ENCODE results near the gene MAPK8IP2. TPM values are rescaled to one million over a fixed set of nuclear protein-coding genes. Genes with fewer than 3 reads are reported as not detected.

Gene MAPK8IP2
- polyA plus RNA-seq, 2 donors: 0.55 to 0.61 TPM

DNA sequence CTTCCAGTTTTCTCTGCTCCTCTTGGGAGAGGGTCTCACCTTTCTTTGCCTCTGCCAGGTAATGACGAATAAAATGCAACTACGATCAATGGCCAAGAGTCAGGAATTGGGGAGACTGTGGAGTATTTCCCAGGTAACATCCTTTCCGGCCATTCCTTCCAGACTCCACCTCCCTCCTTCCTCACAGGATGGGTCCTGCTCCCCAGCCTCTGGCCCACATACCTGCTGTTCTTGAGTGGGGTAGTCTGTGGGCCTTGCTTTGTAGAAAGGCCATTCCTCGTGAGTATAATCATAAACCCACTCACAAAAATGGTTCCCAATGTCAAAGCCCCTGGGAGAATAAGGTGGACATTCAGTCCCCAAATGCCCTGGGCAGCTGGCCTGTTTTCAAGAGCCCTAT is 20.8 kb upstream of the MAPK8IP2 start:
- H3K36me3 ChIP-seq (ENCODE audit: control insufficient read depth in 2 of 2, insufficient read depth in 2 of 2, low read length in 1 of 2): peaks cover 0 to 19% of the 10 kb centered on the region in 2 donors
- H3K9me3 ChIP-seq (ENCODE audit: control insufficient read depth in 2 of 2, insufficient read depth in 1 of 2, low read depth in 1 of 2, low read length in 1 of 2): no peaks in the 10 kb centered on the region
- 94% methylated on average over 4 of the region's 4 CpGs for whole genome bisulfite sequencing, 2 donors
- H3K4me1 ChIP-seq (ENCODE audit: control insufficient read depth in 2 of 2, insufficient read depth in 2 of 2, low read length in 1 of 2): peaks cover 0 to 17% of the 10 kb centered on the region in 2 donors
- H3K4me3 ChIP-seq (ENCODE audit: low read depth in 1 of 2, low read length in 2 of 2): no peak overlapping the region
- H3K27me3 ChIP-seq (ENCODE audit: control insufficient read depth in 1 of 2, insufficient read depth in 2 of 2, low read length in 2 of 2): no peaks in the 10 kb centered on the region
- no peak overlapping the region for H3K27ac ChIP-seq (ENCODE audit: low read depth in 2 of 2, low read length in 1 of 2)

DNA sequence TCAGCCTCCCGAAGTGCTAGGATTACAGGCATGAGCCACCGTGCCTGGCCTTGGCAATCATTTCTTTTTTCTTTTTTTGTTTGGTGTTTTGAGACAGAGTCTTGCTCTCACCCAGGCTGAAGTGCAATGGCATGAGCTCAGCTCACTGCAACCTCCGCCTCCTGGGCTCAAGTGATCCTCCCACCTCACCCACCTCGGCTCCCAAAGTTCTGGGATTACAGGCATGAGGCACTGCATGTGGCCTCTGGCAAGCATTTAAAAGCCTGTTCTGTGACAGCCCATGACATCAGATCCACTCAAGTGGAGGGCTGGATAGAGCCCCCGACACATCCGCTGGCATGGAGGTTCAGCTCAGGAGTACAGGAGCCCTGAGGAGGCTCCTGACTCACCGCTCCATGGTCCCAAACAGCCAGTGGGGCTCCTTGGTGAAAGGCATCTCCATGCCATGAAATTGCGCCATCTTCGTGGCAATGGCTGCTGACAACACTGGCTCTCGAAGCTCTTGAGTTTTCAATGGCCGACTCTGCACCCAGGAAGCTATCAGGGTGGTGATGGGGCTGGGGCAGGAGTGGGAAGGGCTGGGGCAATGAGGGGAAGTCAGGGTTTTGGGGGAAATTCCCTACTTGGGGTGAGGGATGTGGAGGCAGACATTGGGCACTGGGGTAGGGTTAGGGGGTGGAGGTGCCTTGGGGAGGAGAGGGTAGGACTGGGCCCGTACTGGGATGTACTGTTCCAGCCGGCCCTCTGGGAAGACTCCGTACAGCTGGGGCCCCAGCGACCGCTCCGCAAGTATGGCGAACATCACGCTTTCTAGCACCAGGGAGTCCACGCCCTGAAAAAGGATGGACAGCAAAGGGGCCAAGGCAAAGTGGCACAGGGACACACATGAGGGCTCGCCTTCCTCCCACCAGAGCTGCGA is 19.3 kb upstream of the MAPK8IP2 start:
- Histone ChIP-seq H3K27ac (ENCODE audit: low read depth in 2 of 2, low read length in 1 of 2) (no peak overlapping the region), H3K36me3 (ENCODE audit: control insufficient read depth in 2 of 2, insufficient read depth in 2 of 2, low read length in 1 of 2) (peaks cover 0 to 19% of the 10 kb centered on the region in 2 donors), H3K9me3 (ENCODE audit: control insufficient read depth in 2 of 2, insufficient read depth in 1 of 2, low read depth in 1 of 2, low read length in 1 of 2) (no peaks in the 10 kb centered on the region), H3K4me1 (ENCODE audit: control insufficient read depth in 2 of 2, insufficient read depth in 2 of 2, low read length in 1 of 2) (peaks cover 0 to 17% of the 10 kb centered on the region in 2 donors), H3K27me3 (ENCODE audit: control insufficient read depth in 1 of 2, insufficient read depth in 2 of 2, low read length in 2 of 2) (no peaks in the 10 kb centered on the region), H3K4me3 (ENCODE audit: low read depth in 1 of 2, low read length in 2 of 2) (peak overlapping the region; percentile 62 to 78)
- WGBS, 2 donors: 89 to 93% methylated on average over 22 of the region's 22 CpGs

GRCh38 chr22:50581950-50582492 is 18.6 kb upstream of the MAPK8IP2 start:
- Histone ChIP-seq H3K9me3 (ENCODE audit: control insufficient read depth in 2 of 2, insufficient read depth in 1 of 2, low read depth in 1 of 2, low read length in 1 of 2) (no peaks in the 10 kb centered on the region), H3K27ac (ENCODE audit: low read depth in 2 of 2, low read length in 1 of 2) (peak overlapping the region; percentile 97 to 98), H3K4me1 (ENCODE audit: control insufficient read depth in 2 of 2, insufficient read depth in 2 of 2, low read length in 1 of 2) (peaks cover 0 to 17% of the 10 kb centered on the region in 2 donors), H3K4me3 (ENCODE audit: low read depth in 1 of 2, low read length in 2 of 2) (peak overlapping the region; percentile 62 to 78), H3K36me3 (ENCODE audit: control insufficient read depth in 2 of 2, insufficient read depth in 2 of 2, low read length in 1 of 2) (peaks cover 0 to 14% of the 10 kb centered on the region in 2 donors), H3K27me3 (ENCODE audit: control insufficient read depth in 1 of 2, insufficient read depth in 2 of 2, low read length in 2 of 2) (no peaks in the 10 kb centered on the region)
- WGBS, 2 donors: 6 to 7% methylated on average over 30 to 39 of the region's 39 CpGs

- WGBS, 2 donors: 0 to 1% methylated on average over 85 to 96 of the region's 96 CpGs
These were observed 17.9 kb upstream of the MAPK8IP2 start, which contains the start of gene CHKB for GRCh38 chr22:50582493-50583293. TSS of gene CHKB (minus strand) at chr22:50582849. CDS start at chr22:50582781, 68 bp downstream.

DNA sequence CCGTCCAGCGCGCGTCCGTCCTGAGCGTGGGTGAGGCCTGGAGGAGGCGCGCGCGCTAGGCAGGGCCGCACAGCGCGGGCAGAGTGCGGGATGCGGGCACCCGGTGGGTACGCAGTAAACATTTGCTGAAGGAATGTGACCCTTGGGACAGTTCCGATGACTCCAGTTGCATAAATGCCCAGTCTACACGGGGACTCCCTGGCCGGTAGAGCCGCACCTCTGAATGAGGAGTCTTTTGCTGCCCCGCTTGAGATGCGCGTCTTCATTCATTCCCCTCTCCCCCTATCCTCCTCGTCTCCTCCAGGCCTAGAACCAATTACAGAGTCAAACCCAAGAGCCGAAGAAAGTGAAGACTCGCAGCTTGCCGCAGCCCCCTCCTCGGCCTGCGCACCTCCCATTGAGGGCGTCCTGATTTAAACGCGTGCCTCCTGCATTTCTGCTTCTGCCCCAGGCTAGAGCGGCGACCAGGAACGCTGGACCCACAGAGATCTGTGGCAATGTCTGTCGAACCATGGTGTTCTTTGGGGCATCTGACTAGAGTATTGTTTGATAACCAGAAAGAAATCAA is 17.2 kb upstream of the MAPK8IP2 start:
- WGBS, 2 donors: 7% methylated on average over 37 of the region's 37 CpGs
- Histone ChIP-seq H3K36me3 (ENCODE audit: control insufficient read depth in 2 of 2, insufficient read depth in 2 of 2, low read length in 1 of 2) (peaks cover 0 to 14% of the 10 kb centered on the region in 2 donors), H3K27ac (ENCODE audit: low read depth in 2 of 2, low read length in 1 of 2) (peak overlapping the region; percentile 84 to 97), H3K4me1 (ENCODE audit: control insufficient read depth in 2 of 2, insufficient read depth in 2 of 2, low read length in 1 of 2) (peaks cover 0 to 14% of the 10 kb centered on the region in 2 donors), H3K27me3 (ENCODE audit: control insufficient read depth in 1 of 2, insufficient read depth in 2 of 2, low read length in 2 of 2) (no peaks in the 10 kb centered on the region), H3K9me3 (ENCODE audit: control insufficient read depth in 2 of 2, insufficient read depth in 1 of 2, low read depth in 1 of 2, low read length in 1 of 2) (no peaks in the 10 kb centered on the region), H3K4me3 (ENCODE audit: low read depth in 1 of 2, low read length in 2 of 2) (peak overlapping the region; percentile 62 to 81)

More at GRCh38 chr22:50582493-50583293, 17.9 kb upstream of the MAPK8IP2 start, which contains the start of gene CHKB:
- peaks cover 0 to 17% of the 10 kb centered on the region in 2 donors for H3K4me1 ChIP-seq (ENCODE audit: control insufficient read depth in 2 of 2, insufficient read depth in 2 of 2, low read length in 1 of 2)
- H3K27ac ChIP-seq (ENCODE audit: low read depth in 2 of 2, low read length in 1 of 2): peak within 1 kb of the TSS; percentile 97 to 98
- no peaks in the 10 kb centered on the region for H3K27me3 ChIP-seq (ENCODE audit: control insufficient read depth in 1 of 2, insufficient read depth in 2 of 2, low read length in 2 of 2)
- no peaks in the 10 kb centered on the region for H3K9me3 ChIP-seq (ENCODE audit: control insufficient read depth in 2 of 2, insufficient read depth in 1 of 2, low read depth in 1 of 2, low read length in 1 of 2)
- H3K36me3 ChIP-seq (ENCODE audit: control insufficient read depth in 2 of 2, insufficient read depth in 2 of 2, low read length in 1 of 2): peaks cover 0 to 14% of the 10 kb centered on the region in 2 donors
- H3K4me3 ChIP-seq (ENCODE audit: low read depth in 1 of 2, low read length in 2 of 2): peak within 1 kb of the TSS; percentile 62 to 81

DNA sequence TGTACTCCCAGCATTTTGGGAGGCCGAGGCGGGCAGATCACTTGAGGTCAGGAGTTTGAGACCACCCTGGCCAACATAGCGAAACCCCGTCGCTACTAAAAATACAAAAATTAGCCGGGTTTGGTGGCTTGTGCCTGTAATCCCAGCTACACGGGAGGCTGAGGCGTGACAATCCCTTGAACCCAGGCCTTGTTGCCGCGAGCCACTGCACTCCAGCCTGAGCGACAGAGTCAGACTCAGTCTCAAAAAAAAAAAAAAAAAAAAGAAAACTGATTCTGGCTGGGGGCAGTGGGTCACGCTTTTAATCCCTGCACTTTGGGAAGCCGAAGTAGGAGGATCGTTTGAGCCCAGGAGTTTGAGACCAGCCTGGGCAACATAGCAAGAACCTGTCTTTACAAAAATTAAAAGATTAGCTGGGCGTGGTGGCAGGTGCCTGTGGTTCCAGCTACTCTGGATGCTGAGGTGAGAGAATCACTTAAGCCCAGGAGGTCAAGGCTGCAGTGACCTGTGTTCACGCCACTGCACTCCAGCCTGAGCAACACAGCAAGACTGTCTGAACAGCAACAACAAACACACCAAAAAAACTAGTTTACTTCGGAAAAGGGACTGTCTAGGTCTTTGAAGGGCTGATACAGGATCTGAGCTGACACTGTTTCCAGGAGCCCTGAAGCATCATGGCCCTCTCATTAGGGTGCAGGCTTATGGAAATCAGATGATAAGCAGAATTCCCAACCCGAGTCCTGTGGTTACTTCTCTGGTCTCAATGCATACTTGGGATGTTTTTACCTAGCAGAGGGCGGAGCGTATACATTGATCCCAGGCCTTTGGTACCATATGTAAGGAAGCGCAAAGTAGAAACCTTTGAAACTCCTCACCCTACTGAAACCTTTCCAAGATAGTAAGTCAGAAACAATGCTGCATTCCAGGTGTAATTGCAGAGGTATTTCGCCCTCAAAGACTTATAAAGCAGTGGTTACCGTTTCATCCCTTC is 16.2 kb upstream of the MAPK8IP2 start:
- 94% methylated on average over 23 of the region's 23 CpGs for WGBS, 2 donors
- no peak overlapping the region for H3K27ac ChIP-seq (ENCODE audit: low read depth in 2 of 2, low read length in 1 of 2)

DNA sequence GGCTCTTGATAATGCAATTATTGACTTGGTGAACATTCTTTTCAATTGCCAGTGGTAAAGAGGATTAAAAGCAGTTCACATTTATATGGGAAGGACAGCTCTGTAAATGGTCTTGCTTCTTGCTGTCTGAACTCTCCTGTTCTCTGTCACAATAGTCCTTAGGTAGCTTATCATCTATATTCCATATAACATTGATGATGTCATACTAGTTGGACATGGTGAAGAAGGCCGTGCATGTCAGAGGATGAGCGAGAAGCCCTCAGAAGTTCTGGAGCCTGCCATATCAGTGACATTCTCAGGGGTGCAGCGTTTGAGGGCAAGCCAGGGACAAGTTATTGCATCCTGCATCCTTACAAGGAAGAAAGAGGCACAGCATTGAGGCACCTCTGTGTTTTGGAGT is 15.4 kb upstream of the MAPK8IP2 start:
- Histone ChIP-seq H3K27ac (ENCODE audit: low read depth in 2 of 2, low read length in 1 of 2) (no peak overlapping the region), H3K4me3 (ENCODE audit: low read depth in 1 of 2, low read length in 2 of 2) (no peak overlapping the region), H3K27me3 (ENCODE audit: control insufficient read depth in 1 of 2, insufficient read depth in 2 of 2, low read length in 2 of 2) (no peaks in the 10 kb centered on the region), H3K36me3 (ENCODE audit: control insufficient read depth in 2 of 2, insufficient read depth in 2 of 2, low read length in 1 of 2) (peaks cover 0 to 6% of the 10 kb centered on the region in 2 donors), H3K9me3 (ENCODE audit: control insufficient read depth in 2 of 2, insufficient read depth in 1 of 2, low read depth in 1 of 2, low read length in 1 of 2) (no peaks in the 10 kb centered on the region), H3K4me1 (ENCODE audit: control insufficient read depth in 2 of 2, insufficient read depth in 2 of 2, low read length in 1 of 2) (peaks cover 0 to 13% of the 10 kb centered on the region in 2 donors)
- 88 to 92% methylated on average over 3 of the region's 3 CpGs for WGBS, 2 donors

More for the DNA sequence above, 16.2 kb upstream of the MAPK8IP2 start:
- Histone ChIP-seq H3K9me3 (ENCODE audit: control insufficient read depth in 2 of 2, insufficient read depth in 1 of 2, low read depth in 1 of 2, low read length in 1 of 2) (no peaks in the 10 kb centered on the region), H3K36me3 (ENCODE audit: control insufficient read depth in 2 of 2, insufficient read depth in 2 of 2, low read length in 1 of 2) (peaks cover 0 to 6% of the 10 kb centered on the region in 2 donors), H3K4me1 (ENCODE audit: control insufficient read depth in 2 of 2, insufficient read depth in 2 of 2, low read length in 1 of 2) (peaks cover 0 to 13% of the 10 kb centered on the region in 2 donors), H3K4me3 (ENCODE audit: low read depth in 1 of 2, low read length in 2 of 2) (no peak overlapping the region), H3K27me3 (ENCODE audit: control insufficient read depth in 1 of 2, insufficient read depth in 2 of 2, low read length in 2 of 2) (no peaks in the 10 kb centered on the region)

DNA sequence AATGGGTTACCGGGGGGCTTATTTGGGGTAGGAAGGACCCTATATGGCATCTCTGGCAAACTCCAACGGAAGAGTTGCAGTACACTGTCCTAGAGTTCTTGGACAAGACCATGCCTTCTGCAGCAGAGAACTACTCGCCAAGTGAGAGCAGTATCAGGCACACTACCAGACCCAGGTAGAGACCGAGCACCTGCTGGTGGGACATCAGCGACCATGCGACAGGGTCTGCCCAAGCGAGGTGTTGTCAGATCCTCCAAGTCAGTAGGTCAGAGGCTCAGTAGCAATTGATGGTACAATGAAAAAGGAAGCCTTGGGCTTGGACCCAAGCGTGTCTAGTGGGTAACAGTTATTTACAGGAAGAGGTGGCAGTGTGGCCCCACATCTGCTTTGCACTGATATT is 14.8 kb upstream of the MAPK8IP2 start:
- Histone ChIP-seq H3K4me1 (ENCODE audit: control insufficient read depth in 2 of 2, insufficient read depth in 2 of 2, low read length in 1 of 2) (peaks cover 0 to 13% of the 10 kb centered on the region in 2 donors), H3K9me3 (ENCODE audit: control insufficient read depth in 2 of 2, insufficient read depth in 1 of 2, low read depth in 1 of 2, low read length in 1 of 2) (no peaks in the 10 kb centered on the region), H3K27me3 (ENCODE audit: control insufficient read depth in 1 of 2, insufficient read depth in 2 of 2, low read length in 2 of 2) (no peaks in the 10 kb centered on the region), H3K36me3 (ENCODE audit: control insufficient read depth in 2 of 2, insufficient read depth in 2 of 2, low read length in 1 of 2) (peaks cover 0 to 6% of the 10 kb centered on the region in 2 donors), H3K27ac (ENCODE audit: low read depth in 2 of 2, low read length in 1 of 2) (no peak overlapping the region), H3K4me3 (ENCODE audit: low read depth in 1 of 2, low read length in 2 of 2) (no peak overlapping the region)
- WGBS, 2 donors: 90 to 94% methylated on average over 8 of the region's 8 CpGs
